HG02588 (cell line): Measurements from ENCODE around the gene DERL3.
A peak's percentile ranks its signal among the peaks of the same experiment; 100 is the strongest.
"Not testable (repeated sequence)": the region's sequence is repeated elsewhere in the genome, so short reads cannot be mapped to it uniquely, and the experiment has no call there.

Experiments
- ATAC-seq: cut with Tn5 transposase; IDR thresholded peaks from one replicate; pipeline ENCODE4 v1.9.1; 2021; ENCODE audit warnings: mild to moderate bottlenecking, moderate library complexity; ENCODE audit not compliant: unreplicated experiment

DERL3 gene

GRCh38 chr22:23838681-23839468 is at the start of gene DERL3:
Gene DERL3, minus strand, starts transcription at chr22:23839006. Its CDS starts 19 bp downstream, at chr22:23838987.
- peak; percentile 80 for ATAC-seq

DNA sequence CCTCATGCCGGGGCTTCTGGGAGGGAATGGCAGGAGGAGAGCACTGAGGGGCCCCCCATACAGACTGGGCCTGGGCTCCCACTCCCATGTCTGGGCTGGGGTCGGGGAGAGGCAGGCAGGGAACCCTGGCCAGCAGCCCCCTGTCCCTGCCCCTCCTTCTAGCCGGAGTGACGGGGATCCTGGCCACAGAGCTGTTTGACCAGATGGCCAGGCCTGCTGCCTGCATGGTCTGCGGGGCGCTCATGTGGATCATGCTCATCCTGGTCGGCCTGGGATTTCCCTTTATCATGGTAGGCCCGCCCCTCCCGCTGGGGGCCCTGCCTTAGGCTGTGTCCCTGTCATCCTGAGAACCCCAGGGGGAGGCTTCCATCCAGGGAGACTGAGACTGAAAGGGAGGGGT is 45.3 kb upstream of the DERL3 start:
- no peak for ATAC-seq

DNA sequence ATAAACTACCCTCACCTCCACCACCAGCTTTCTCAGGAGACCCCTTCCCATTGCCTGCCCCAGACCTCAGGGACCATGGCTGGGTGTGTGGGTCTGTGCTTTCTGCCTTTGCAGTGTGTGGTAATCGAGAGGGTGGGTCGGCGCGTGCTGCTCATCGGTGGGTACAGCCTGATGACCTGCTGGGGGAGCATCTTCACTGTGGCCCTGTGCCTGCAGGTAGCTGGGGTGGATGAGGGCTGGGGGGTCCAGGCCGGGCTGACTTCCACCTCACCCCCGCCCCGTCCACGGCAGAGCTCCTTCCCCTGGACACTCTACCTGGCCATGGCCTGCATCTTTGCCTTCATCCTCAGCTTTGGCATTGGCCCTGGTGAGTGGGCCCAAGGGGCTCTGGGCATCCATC is 44.9 kb upstream of the DERL3 start:
- no peak for ATAC-seq

- ATAC-seq: no peak
These were observed 43.6 kb upstream of the DERL3 start for GRCh38 chr22:23882370-23882769.

DNA sequence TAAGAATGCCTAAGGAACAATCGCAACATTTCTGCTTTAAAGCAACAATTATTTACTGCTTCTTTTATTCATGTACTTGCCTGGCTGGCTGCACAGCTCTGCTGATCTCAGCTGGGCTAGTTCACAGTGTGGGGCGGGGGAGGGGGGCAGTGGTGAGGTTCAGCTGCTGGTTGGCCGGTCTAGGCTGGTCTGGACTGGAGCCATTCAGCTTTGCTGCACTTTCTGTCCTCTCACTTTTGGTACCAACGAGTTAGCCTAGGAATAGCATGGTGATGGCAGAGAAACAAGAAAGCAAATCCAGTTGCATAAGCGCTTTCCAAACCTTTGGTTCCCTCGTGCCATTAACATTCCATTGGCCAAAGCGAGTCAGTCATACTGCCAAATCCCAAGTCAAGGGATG is 39.4 kb upstream of the DERL3 start:
- no peak for ATAC-seq

DNA sequence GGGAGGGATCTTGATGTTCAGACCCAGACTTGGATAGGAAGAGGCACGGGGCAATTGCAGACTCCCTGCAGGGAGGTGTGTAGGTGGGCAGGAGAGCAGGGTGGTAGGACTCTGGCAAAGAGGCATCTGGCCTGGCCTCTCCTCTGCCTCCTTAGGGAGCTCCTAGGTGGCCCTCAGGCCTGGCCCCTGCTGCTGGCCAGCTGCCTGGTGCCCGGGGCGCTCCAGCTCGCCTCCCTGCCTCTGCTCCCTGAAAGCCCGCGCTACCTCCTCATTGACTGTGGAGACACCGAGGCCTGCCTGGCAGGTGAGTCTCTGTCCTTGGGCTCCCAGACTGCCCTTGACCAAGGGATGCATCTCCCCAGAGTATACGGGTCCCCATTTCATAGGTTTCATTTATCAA is 38.8 kb upstream of the DERL3 start:
- ATAC-seq: no peak

DNA sequence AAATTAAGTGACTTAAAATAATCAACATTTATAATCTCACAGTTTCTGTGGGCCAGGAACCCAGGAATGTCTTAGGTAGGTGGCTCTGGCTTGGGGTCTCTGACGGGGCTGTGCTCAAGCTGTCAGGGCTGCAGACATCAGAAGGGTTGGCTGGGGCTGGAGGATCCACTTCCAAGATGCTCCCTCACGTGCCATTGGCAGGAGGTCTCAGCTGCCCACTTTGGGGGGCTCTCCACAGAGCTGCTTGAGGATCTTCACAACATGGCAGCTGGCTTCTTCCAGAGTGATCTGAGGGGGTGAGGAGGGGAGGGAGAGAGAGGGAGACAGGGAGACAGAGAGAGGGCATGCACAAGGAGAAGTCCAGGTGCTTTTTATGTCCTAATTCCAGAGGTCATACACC is 37.0 kb upstream of the DERL3 start:
- no peak for ATAC-seq

DNA sequence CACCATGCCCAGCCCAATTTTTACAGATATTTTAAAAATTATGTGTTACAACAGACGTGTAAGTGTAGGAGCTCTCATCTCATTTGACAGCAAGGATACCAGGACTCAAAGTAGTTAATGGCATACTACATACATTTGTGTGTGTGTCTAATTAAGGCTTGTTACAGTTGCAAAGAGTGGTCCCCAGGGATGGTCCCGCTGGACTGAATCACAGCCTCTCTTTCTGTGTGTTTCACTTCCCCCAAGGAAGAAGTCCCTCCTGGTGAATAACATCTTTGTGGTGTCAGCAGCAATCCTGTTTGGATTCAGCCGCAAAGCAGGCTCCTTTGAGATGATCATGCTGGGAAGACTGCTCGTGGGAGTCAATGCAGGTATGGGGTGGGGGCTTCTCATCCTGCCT is 36.1 kb upstream of the DERL3 start:
- no peak for ATAC-seq

DNA sequence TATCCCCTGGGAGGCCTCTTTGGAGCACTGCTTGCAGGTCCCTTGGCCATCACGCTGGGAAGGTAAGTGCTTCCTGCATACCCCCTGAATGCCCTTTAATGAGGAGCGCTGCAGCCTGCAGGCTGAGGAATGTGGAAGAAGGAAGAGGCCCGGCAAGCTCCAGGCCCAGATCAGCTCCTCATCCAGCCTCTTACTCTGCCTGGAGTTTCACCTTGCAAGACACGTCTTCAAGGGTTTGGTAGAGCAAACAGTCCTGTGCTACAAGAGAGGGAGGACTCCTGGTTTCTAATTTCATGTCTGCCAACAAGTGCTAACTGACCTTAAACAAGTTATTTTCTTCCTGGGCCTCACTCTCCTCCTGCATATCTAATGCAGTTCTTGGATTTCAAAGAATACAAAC is 29.8 kb upstream of the DERL3 start:
- ATAC-seq: no peak

DNA sequence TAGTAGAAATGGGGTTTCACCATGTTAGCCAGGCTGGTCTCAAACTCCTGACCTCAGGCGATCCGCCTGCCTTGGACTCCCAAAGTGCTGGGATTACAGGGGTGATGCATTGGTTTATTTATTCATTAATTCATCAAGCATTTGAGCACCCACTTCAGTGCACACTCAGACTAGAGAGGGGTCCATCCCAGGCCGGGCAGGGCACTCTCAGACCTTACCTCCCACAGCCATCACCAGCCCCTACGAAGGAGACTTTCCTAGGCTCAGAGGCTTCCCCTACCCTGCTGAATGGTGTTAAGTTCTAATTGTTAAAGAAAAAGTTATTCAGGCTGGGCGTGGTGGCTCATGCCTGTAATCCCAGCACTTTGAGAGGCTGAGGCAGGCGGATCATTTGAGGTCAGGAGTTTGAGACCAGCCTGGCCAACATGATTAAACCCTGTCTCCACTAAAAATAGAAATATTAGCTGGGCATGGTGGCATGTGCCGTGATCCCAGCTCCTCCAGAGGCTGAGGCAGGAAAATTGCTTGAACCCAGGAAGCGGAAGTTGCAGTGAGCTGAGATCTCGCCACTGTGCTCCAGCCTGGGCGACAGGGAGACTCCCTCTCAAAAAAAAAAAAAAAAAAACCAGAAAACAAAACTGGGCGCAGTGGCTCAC is 25.8 kb upstream of the DERL3 start:
- not testable (repeated sequence) for ATAC-seq

DNA sequence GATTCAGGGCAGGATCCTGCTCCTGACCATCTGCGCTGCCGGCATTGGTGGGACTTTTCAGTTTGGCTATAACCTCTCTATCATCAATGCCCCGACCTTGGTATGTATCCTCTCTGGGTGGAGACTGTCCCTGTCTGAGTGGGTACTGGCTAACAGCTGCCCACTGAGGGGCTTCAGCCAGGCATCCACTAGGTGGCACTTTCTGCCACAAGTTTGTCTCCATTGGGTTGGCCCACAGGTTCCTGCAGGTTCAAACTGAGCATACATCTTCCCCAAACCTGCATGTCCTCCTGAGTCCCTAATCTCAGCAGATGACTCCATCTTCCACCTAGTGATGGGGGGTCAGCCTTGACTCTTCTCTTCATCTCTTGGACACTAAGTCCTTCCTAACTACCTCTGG is 23.3 kb upstream of the DERL3 start:
- no peak for ATAC-seq

GRCh38 chr22:23860187-23860586 is 21.4 kb upstream of the DERL3 start:
- ATAC-seq: not testable (repeated sequence)

GRCh38 chr22:23859201-23859600 is 20.4 kb upstream of the DERL3 start:
- ATAC-seq: no peak

GRCh38 chr22:23858484-23858815 is 19.6 kb upstream of the DERL3 start:
- ATAC-seq: no peak

GRCh38 chr22:23857606-23858483 is 19.0 kb upstream of the DERL3 start, which contains the start of gene SLC2A11:
Gene SLC2A11, plus strand, starts transcription at chr22:23857875. Its CDS starts 125 bp downstream, at chr22:23858000.
- ATAC-seq: peak; percentile 92

DNA sequence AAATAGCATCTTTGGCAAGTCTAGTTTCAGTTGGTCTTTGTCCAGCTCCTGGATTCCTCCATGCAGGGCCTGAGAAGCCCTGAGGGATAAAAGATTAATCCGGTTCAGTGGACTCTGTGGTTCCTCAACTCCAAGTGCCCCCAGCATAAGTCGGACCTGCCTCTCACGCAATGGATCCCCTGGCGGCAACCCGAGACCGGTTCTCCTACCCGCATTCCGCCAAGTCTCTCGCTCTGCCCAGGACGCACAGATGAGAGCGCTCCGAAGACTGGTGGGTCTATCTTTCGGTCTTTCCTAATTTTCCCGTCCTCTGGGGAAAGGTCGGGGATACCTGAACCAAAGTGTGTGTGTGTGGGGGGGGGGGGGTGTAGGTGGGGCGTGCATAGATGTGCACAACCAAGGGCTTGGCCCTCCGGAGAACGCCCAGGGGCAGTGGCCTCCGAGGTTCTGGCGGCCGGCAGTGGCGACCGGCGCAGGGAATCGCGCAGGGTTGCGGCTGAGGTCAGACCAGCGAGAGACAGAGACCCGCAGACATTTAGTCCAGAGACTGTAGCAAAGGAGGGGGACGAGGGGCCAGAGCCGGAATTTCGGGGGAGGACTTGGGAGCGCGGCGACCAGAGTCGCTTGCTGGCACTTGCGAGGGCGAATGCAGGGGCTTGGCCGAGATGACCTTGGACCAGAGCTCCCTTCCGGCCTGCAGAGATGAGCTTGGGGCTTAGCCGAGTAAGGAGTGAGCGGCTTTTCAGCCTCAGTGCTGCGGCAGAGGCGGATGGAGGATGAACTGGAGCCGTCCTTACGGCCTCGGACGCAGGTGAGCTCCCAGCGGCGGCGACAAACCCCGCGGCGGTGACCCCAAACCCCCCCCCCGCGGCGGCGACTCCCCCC is 18.2 kb upstream of the DERL3 start:
- peak; percentile 35 for ATAC-seq

- peak; percentile 43 for ATAC-seq
These were observed 11.4 kb upstream of the DERL3 start for GRCh38 chr22:23850136-23850611.

GRCh38 chr22:23849009-23850006 is 10.5 kb upstream of the DERL3 start:
- ATAC-seq: peak; percentile 44
